Neural progenitor cell (in vitro differentiated cells): ENCODE results near the gene CD99.

ENCODE experiments used
- CTCF ChIP-seq: fragments of 200-600 bp; sonication (generic); IDR thresholded peaks from 2 replicates; pipeline ENCODE4 v1.5.1; 2017; ENCODE audit warnings: antibody characterized with exemption, mild to moderate bottlenecking
- EZH2 ChIP-seq: fragments of 200-600 bp; sonication (generic); IDR thresholded peaks from 2 replicates; pipeline ENCODE4 v1.6.1; 2017; ENCODE audit warnings: antibody characterized with exemption, mild to moderate bottlenecking, moderate library complexity

GRCh38 chrX:2733286-2733685 is 42.2 kb downstream of the CD99 start:
- no peak for TF ChIP-seq CTCF
- TF ChIP-seq EZH2 = no peak
